Fibroblast of lung (primary cell): ENCODE results near the gene POPDC2.

Experiments used
- EZH2 ChIP-seq: IDR thresholded peaks from 2 replicates; pipeline ENCODE4 v1.5.1; 2012; ENCODE audit warnings: low read length, control low read depth, mild to moderate bottlenecking; ENCODE audit errors: missing control alignments
- TF ChIP-seq, protein P1 (sequence below), 2 donors: IDR thresholded peaks in 1 of 2; conservative IDR thresholded peaks in 1 of 2; 1 replicate in 1 of 2; 2 replicates in 1 of 2; pipeline ENCODE4 v1.5.1; 2011 to 2012; ENCODE audit warnings: low read length in 2 of 2, control low read depth in 1 of 2, inconsistent platforms in 1 of 2, low read depth in 1 of 2, mild to moderate bottlenecking in 1 of 2

DNA sequence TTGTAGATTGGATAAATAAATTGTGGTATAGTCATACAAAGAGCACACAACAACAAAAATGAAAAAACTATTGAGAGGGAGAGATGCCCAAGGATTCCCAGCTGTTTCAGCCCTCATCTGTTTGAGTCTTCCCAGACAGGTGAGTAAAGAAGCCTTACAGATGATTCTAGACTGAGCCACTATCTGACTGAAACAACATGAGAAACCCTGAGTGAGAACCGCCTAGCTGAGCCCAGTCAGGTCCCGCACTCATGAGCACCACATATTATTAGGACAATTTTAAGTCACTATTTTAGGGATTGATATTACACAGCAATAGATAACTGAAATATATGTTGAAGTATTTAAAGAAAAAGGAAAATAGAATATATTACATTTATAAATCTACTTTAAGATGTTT lies 19.0 kb downstream of the POPDC2 start:
- TF ChIP-seq, protein P1, sequence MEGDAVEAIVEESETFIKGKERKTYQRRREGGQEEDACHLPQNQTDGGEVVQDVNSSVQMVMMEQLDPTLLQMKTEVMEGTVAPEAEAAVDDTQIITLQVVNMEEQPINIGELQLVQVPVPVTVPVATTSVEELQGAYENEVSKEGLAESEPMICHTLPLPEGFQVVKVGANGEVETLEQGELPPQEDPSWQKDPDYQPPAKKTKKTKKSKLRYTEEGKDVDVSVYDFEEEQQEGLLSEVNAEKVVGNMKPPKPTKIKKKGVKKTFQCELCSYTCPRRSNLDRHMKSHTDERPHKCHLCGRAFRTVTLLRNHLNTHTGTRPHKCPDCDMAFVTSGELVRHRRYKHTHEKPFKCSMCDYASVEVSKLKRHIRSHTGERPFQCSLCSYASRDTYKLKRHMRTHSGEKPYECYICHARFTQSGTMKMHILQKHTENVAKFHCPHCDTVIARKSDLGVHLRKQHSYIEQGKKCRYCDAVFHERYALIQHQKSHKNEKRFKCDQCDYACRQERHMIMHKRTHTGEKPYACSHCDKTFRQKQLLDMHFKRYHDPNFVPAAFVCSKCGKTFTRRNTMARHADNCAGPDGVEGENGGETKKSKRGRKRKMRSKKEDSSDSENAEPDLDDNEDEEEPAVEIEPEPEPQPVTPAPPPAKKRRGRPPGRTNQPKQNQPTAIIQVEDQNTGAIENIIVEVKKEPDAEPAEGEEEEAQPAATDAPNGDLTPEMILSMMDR (conservative IDR thresholded peaks at IDR 0.05 in 1 of 2, IDR thresholded peaks at IDR 0.05 in 1 of 2; ENCODE audit: low read depth in 1 of 2, low read length in 2 of 2) = no peak
- TF ChIP-seq EZH2 = no peak
